ENCODE measurements around the gene ARAP2. TPM values are rescaled to one million over a fixed set of nuclear protein-coding genes. Genes with fewer than 3 reads are reported as not detected.

ARAP2 gene
- total and polyA plus RNA-seq, 2 donors (not counting 3 experiments of a cell fraction or from before 2014, with no cell fraction given) = not detected

GRCh38 chr4:36269101-36269500 lies 24.8 kb upstream of the ARAP2 start:
- Histone ChIP-seq H3K79me2 (ENCODE audit: control insufficient read depth, insufficient read depth, low read length) (no peaks in the 10 kb centered on the region), H3K27me3 (ENCODE audit: control insufficient read depth in 2 of 2, insufficient read depth in 2 of 2, low read length in 2 of 2) (no peaks in the 10 kb centered on the region), H3K9me3 (replicated peaks; ENCODE audit: control insufficient read depth, insufficient read depth, low read length) (no peaks in the 10 kb centered on the region), H3K9me1 (replicated peaks; ENCODE audit: control insufficient read depth, extremely low read depth, insufficient read depth, low read length) (no peaks in the 10 kb centered on the region), H2AFZ (ENCODE audit: low read depth, low read length) (no peak overlapping the region), H3K36me3 (ENCODE audit: control insufficient read depth in 2 of 2, extremely low read depth in 1 of 2, insufficient read depth in 2 of 2, low read length in 2 of 2) (no peaks in the 10 kb centered on the region), H4K20me1 (replicated peaks; ENCODE audit: control insufficient read depth, extremely low read depth, insufficient read depth, low read length) (no peaks in the 10 kb centered on the region), H3K4me3 (replicated peaks in 1 of 3; ENCODE audit: insufficient read depth in 1 of 3, low read depth in 1 of 3, low read length in 3 of 3) (no peak overlapping the region), H3K4me2 (ENCODE audit: insufficient read depth, low read length) (no peak overlapping the region), H3K27ac (ENCODE audit: insufficient read depth, low read depth, low read length) (no peak overlapping the region), H3K4me1 (ENCODE audit: control insufficient read depth, extremely low read depth, insufficient read depth, low read length) (no peaks in the 10 kb centered on the region), H3K9ac (replicated peaks; ENCODE audit: extremely low read depth, insufficient read depth, low read length) (no peak overlapping the region)
- TF ChIP-seq JUN (IDR thresholded peaks at IDR 0.05; ENCODE audit: borderline replicate concordance, insufficient read depth, insufficient read length, low read depth) = no peak
- TF ChIP-seq EZH2 (IDR thresholded peaks at IDR 0.05; ENCODE audit: borderline replicate concordance, low read depth, low read length, severe bottlenecking) = no peak
- no peak for TF ChIP-seq FOS (IDR thresholded peaks at IDR 0.05; ENCODE audit: borderline replicate concordance, insufficient read depth, low read length)
- TF ChIP-seq MAX (IDR thresholded peaks at IDR 0.05; ENCODE audit: insufficient read depth, insufficient read length) = no peak
- TF ChIP-seq MYC (IDR thresholded peaks at IDR 0.05; ENCODE audit: low read depth, low read length) = no peak
- no peak for TF ChIP-seq POLR2A (IDR thresholded peaks at IDR 0.05; ENCODE audit: low read depth, low read length)
- TF ChIP-seq POLR2AphosphoS5 (IDR thresholded peaks at IDR 0.05; ENCODE audit: insufficient read depth, low read depth, low read length) = no peak
- no peak for TF ChIP-seq GATA2 (IDR thresholded peaks at IDR 0.05; ENCODE audit: insufficient read depth, insufficient read length, low read depth, low read length)
- intact Hi-C loops (cut with micrococcal nuclease) = no loop called here
- ChIA-PET CTCF (no interaction called here), POLR2A (no interaction called here)
- dilution Hi-C loops (cut with MboI; ENCODE audit: extremely low pct_ligation_motif_present, low sequenced_read_pairs) = no loop called here
- FAIRE-seq (no peak), DNase-seq (ENCODE audit: low read depth, low spot score) (no peak)
- no TSS peak for BruUV-seq (replicated peaks)

Measured in endothelial cell of umbilical vein (primary cell).